Stomach (tissue), 9 donors: ENCODE measurements around the gene DCAF10. TPM values are rescaled to one million over a fixed set of nuclear protein-coding genes. Genes with fewer than 3 reads are reported as not detected.

Source experiments
- DNase-seq, 2 donors: peaks; one replicate each; pipeline versions ENCODE4 v3.0.0 to v3.0.0-alpha.2; 2013 to 2019
- H3K27ac ChIP-seq, 5 donors: fragments of 200-600 bp in 4 of 5; sonication (generic) in 4 of 5; one replicate each; pipeline ENCODE4 v1.5.1; 2013 to 2019; ENCODE audit warnings: mild to moderate bottlenecking in 1 of 5, moderate library complexity in 1 of 5
- H3K27me3 ChIP-seq, 3 donors: fragments of 200-600 bp; sonication (generic); one replicate each; pipeline ENCODE4 v1.5.1; 2017 to 2019; ENCODE audit warnings: mixed run types in 1 of 3
- H3K36me3 ChIP-seq, 4 donors: fragments of 200-600 bp; sonication (generic); 1 replicate in 3 of 4; 2 replicates in 1 of 4; pipeline ENCODE4 v1.5.1; 2016 to 2019
- H3K4me1 ChIP-seq, 4 donors: fragments of 200-600 bp; sonication (generic); one replicate each; pipeline ENCODE4 v1.5.1; 2016 to 2019
- H3K4me3 ChIP-seq, 4 donors: fragments of 200-600 bp; sonication (generic) in 3 of 4; one replicate each; pipeline ENCODE4 v1.5.1; 2016 to 2019; ENCODE audit warnings: mild to moderate bottlenecking in 1 of 4
- H3K9me3 ChIP-seq, 4 donors: fragments of 200-600 bp; sonication (generic); one replicate each; pipeline ENCODE4 v1.5.1; 2016 to 2019
- CTCF ChIP-seq, 7 experiments: fragments of 450-650 bp in 4 of 7; fragments of 200-600 bp in 3 of 7; sonication (generic) in 3 of 7; IDR thresholded peaks; one replicate each; pipeline ENCODE4 v1.5.1; 2016 to 2019; ENCODE audit warnings: antibody characterized with exemption in 7 of 7, control low read depth in 2 of 7, mild to moderate bottlenecking in 1 of 7
- EP300 ChIP-seq: sonication (generic); formaldehyde crosslinking; IDR thresholded peaks from one replicate; pipeline ENCODE4 v1.6.1; 2017; ENCODE audit warnings: antibody characterized with exemption
- POLR2A ChIP-seq, 4 donors: fragments of 450-650 bp; IDR thresholded peaks; one replicate each; pipeline ENCODE4 v1.6.1; 2016; ENCODE audit warnings: antibody characterized with exemption in 4 of 4, control low read depth in 2 of 4, mild to moderate bottlenecking in 1 of 4, moderate library complexity in 1 of 4
- POLR2AphosphoS5 ChIP-seq, 3 donors: sonication (generic); formaldehyde crosslinking; IDR thresholded peaks; one replicate each; pipeline ENCODE4 v1.6.1; 2016; ENCODE audit warnings: antibody characterized with exemption in 3 of 3
- WGBS, 5 donors: extraction: QIAGEN DNeasy Blood & Tissue Kit in 3 of 5; methylation state at CpG; one replicate each; pipeline versions ENCODE4 v1.1.5 to v1.1.7; 2013 to 2018; 5-methylcytosine and 5-hydroxymethylcytosine counted together
- intact Hi-C: fragments of 100-400 bp; cut with DNase I; formaldehyde crosslinking; loops from one replicate; pipeline ENCODE4 v1.15.1; 2023; ENCODE audit warnings: low total_unique reads
- polyA plus RNA-seq, 3 donors: library from polyadenylated mRNA; stranded (reverse); fragments of 200-250 nt; gene quantifications; one replicate each; pipeline ENCODE4 v1.2.3, GENCODE V29; 2013
- total RNA-seq, 5 donors: library from RNA; depleted of rRNA; stranded (reverse); fragments of >200 nt; gene quantifications; one replicate each; pipeline versions ENCODE4 v1.1.0 to v1.2.3, GENCODE V29; 2014 to 2016
- donor health status: healthy with polysubstance abuse.
- donor health status: Bipolar disorder and iron deficiency.
- donor health status: healthy.

The DCAF10 gene
- total and polyA plus RNA-seq, 8 donors: 5.9 to 39.7 (median 22.1) TPM

GRCh38 chr9:37913480-37914153 lies 113.0 kb downstream of the DCAF10 start:
- peak in 1 of 3 donors; percentile 56 for TF ChIP-seq POLR2AphosphoS5 (IDR thresholded peaks at IDR 0.05)
- peak in 6 of 7 experiments; percentile 50 to 99 (median 96) for TF ChIP-seq CTCF (IDR thresholded peaks at IDR 0.05)
- no peak for TF ChIP-seq POLR2A (IDR thresholded peaks at IDR 0.05)
- no peak for TF ChIP-seq EP300
- intact Hi-C loops: loop anchor here (5.0 to 10.0 kb wide), 2 partner anchors 174 to 481 kb away; partner anchors contain the start of gene ALDH1B1
- no peaks in the 10 kb centered on the region for H3K9me3 ChIP-seq
- peak; percentile 85 to 92 for DNase-seq
- H3K27me3 ChIP-seq: no peaks in the 10 kb centered on the region
- H3K4me1 ChIP-seq: peaks cover 0 to 17% (median 9%) of the 10 kb centered on the region in 4 donors
- WGBS, 5 donors: 56 to 63% (median 59%) methylated on average over 10 to 11 of the region's 11 CpGs
- H3K36me3 ChIP-seq: peaks cover 0 to 30% (median 19%) of the 10 kb centered on the region in 4 donors
- H3K4me3 ChIP-seq: no peak overlapping the region
- no peak overlapping the region for H3K27ac ChIP-seq

- Histone ChIP-seq H3K36me3 (peaks cover 0 to 35% (median 24%) of the 10 kb centered on the region in 4 donors), H3K4me1 (peaks cover 0 to 17% (median 9%) of the 10 kb centered on the region in 4 donors), H3K27me3 (no peaks in the 10 kb centered on the region), H3K9me3 (no peaks in the 10 kb centered on the region), H3K27ac (peak overlapping the region in 1 of 5 donors; percentile 61), H3K4me3 (no peak overlapping the region)
- 41 to 63% (median 46%) methylated on average over 8 of the region's 8 CpGs for WGBS, 5 donors
- no peak for DNase-seq
- intact Hi-C loops: loop anchor here (5.0 to 10.0 kb wide), 2 partner anchors 173 to 481 kb away; partner anchors contain the start of gene ALDH1B1
- no peak for TF ChIP-seq POLR2A (IDR thresholded peaks at IDR 0.05)
- no peak for TF ChIP-seq EP300
- TF ChIP-seq CTCF (IDR thresholded peaks at IDR 0.05): no peak
- no peak for TF ChIP-seq POLR2AphosphoS5 (IDR thresholded peaks at IDR 0.05)
These were observed 113.6 kb downstream of the DCAF10 start for GRCh38 chr9:37914154-37914551.

- Histone ChIP-seq H3K9me3 (no peaks in the 10 kb centered on the region), H3K4me1 (peaks cover 0 to 17% (median 9%) of the 10 kb centered on the region in 4 donors), H3K36me3 (peaks cover 0 to 42% (median 31%) of the 10 kb centered on the region in 4 donors), H3K4me3 (no peak overlapping the region), H3K27ac (peak overlapping the region in 2 of 5 donors; percentile 41 to 61), H3K27me3 (no peaks in the 10 kb centered on the region)
- intact Hi-C loops: loop anchor here (5.0 to 10.0 kb wide), 3 partner anchors 172 to 480 kb away; partner anchors contain the start of gene ALDH1B1
- 70 to 80% (median 71%) methylated on average over 9 to 11 of the region's 11 CpGs for WGBS, 5 donors
- DNase-seq: no peak
- TF ChIP-seq CTCF (IDR thresholded peaks at IDR 0.05) (no peak), POLR2A (IDR thresholded peaks at IDR 0.05) (no peak), EP300 (no peak), POLR2AphosphoS5 (IDR thresholded peaks at IDR 0.05) (no peak)
These were observed 114.2 kb downstream of the DCAF10 start for GRCh38 chr9:37914701-37915358.

GRCh38 chr9:37915911-37916470 lies 115.4 kb downstream of the DCAF10 start:
- 81 to 87% (median 84%) methylated on average over 6 to 14 of the region's 14 CpGs for WGBS, 5 donors
- TF ChIP-seq POLR2AphosphoS5 (IDR thresholded peaks at IDR 0.05) (no peak), EP300 (no peak), POLR2A (IDR thresholded peaks at IDR 0.05) (no peak), CTCF (IDR thresholded peaks at IDR 0.05) (no peak)
- DNase-seq: no peak
- H3K4me1 ChIP-seq: peaks cover 0 to 17% (median 9%) of the 10 kb centered on the region in 4 donors
- H3K9me3 ChIP-seq: no peaks in the 10 kb centered on the region
- intact Hi-C loops: loop anchor here (5.0 to 10.0 kb wide), 2 partner anchors 241 to 479 kb away; partner anchors contain the start of gene ALDH1B1
- H3K36me3 ChIP-seq: peaks cover 0 to 42% (median 32%) of the 10 kb centered on the region in 4 donors
- peak overlapping the region in 4 of 5 donors; percentile 13 to 61 (median 48) for H3K27ac ChIP-seq
- no peaks in the 10 kb centered on the region for H3K27me3 ChIP-seq
- H3K4me3 ChIP-seq: no peak overlapping the region
